PC-3 (cell line): Measurements from ENCODE around the gene PTPRA.

Experiments
- CTCF ChIP-seq: fragments of 300-600 bp; sonication (generic); conservative IDR thresholded peaks from 2 replicates; pipeline ENCODE4 v1.5.1; 2017; ENCODE audit warnings: antibody characterized with exemption, low read depth, mild to moderate bottlenecking, low read length
- EZH2 ChIP-seq: fragments of 300-600 bp; sonication (generic); IDR thresholded peaks from one replicate; pipeline ENCODE4 v1.6.1; 2017; ENCODE audit warnings: antibody characterized with exemption, mild to moderate bottlenecking, low read length; ENCODE audit not compliant: unreplicated experiment
- EZH2phosphoT487 ChIP-seq: fragments of 300-600 bp; sonication (generic); IDR thresholded peaks from 2 replicates; pipeline ENCODE4 v1.6.1; 2018; ENCODE audit warnings: mild to moderate bottlenecking, antibody characterized with exemption, low read length, borderline replicate concordance

- TF ChIP-seq CTCF = no peak
- no peak for TF ChIP-seq EZH2
- TF ChIP-seq EZH2phosphoT487 = no peak
Measured at GRCh38 chr20:3021327-3021726, 148.0 kb downstream of the PTPRA start.
